ENCODE data around the gene RBFOX1.

The RBFOX1 gene

DNA sequence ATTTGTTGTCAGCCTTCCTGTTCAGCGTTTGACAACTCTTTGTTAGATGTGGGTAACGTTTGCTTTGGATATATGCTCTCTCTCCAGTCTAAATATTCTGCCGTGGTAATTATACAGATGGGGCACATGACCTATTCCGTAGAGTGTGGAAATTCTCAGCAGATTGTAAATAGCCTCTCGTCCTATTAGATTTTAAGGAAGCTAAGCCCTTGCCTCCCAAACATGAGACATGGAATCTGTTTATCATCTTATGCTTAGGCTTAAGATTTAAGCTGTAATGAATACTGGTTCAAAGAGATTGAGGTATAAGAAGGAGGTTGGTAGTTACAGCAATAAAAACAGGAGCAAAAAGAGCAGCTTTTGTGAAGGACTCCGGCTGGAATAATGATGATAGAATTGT is 87.4 kb downstream of the RBFOX1 start:
- no peak for DNase-seq (ENCODE audit: low read depth)

DNA sequence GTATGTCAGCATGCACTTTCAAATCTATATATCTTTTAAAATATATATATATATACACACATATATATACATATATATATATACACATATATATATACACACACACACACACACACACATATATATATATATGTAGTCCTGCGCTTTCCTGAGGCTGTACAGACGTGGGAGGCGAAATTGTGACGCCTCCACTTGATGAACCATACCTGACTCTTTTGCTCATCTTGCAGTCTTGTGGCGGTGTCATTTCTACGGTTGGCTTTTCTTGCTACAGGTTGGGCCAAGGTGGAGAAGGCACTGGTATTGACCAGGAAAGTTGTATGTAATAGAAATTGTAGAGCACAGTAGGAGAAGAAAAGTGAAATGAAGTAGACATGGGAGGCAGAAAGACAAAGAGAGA is 88.2 kb downstream of the RBFOX1 start:
- DNase-seq (ENCODE audit: low read depth) = no peak

DNA sequence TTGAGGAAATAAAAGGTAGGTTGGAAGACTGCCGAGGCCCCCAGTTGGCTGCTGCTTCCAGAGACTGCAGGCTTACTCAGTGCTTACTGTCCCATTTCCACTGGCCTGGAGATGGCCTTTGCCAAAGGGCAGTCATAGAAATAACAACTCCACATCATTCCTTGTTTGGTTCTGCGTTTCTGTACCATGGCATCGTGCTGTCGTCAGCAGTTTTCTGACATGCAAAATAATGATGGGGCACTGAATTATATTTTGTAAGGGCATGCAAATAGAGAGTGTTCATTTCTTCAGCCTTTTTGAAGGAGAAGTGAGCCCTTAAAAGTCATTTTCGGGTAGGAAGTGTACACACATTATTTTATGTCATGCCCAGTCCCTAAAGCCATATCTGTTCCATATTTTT is 88.9 kb downstream of the RBFOX1 start:
- DNase-seq (ENCODE audit: low read depth) = no peak

DNA sequence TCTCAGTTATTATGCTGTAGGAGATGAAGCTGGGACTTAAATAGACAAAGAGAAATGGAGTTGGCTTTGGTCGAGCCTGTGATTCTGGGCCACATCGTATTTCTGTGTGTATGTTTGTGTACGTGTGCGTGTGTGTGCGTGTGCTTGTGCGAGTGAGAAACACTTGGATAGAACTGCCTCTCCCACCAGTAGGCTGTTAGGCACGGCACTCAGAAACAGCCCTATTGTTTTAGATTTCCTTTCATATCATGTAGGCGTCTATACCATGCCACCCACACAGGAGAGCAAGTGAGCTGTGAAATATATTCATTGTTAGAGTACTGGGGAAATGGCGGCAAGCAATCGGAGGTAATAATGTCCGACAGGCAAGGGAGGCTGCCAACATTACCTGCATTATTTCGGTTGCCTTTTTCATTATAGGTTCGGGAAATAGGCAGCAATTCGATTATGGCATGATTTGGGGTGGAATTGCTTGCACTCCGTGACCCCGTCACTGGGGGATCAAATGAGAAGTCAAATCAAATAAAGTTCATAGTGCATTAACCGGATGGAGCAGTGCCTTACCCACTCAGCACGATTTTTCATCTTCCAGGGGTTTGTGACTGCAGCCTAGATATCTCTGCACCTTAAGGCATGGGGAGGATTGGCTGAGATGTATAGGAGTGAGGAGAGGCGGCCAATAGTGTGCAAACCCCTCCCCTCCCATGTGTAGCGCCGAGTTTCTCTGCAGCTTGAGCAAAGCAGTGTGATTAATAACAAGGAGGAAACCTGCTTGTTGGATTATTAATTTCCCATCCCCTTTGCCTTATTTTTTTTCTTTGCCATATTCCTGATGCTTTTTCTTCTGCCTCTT is 89.6 kb downstream of the RBFOX1 start:
- DNase-seq (ENCODE audit: low read depth) = no peak

DNA sequence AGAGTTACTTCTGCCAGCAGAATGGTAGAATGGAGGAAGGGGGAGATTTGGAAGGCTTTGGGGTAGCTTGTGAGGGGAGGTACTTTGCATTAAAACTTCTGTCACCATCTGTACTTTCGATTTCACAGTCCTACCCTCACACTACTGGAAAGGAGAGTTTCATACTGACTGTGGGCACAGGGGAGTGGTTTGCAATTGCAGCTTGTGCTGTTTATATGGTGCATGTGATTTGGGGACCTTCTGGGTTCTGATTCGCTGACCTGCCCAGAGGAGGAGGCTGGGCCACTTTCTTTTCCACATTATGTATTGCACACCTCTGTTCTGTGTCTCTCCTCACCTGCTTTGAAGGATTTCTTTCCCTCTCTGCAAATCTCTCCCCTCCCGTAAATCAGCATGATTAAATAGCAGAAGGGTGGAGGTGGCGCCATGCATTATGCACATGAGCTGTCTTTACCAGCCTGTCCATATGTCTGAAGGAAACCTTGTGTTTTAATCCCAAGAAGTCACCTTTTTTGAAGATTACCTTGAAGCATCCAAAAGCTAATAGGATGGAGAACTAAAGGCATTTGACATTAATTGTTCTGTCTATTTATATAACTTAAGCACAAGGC is 90.9 kb downstream of the RBFOX1 start:
- no peak for DNase-seq (ENCODE audit: low read depth)

DNA sequence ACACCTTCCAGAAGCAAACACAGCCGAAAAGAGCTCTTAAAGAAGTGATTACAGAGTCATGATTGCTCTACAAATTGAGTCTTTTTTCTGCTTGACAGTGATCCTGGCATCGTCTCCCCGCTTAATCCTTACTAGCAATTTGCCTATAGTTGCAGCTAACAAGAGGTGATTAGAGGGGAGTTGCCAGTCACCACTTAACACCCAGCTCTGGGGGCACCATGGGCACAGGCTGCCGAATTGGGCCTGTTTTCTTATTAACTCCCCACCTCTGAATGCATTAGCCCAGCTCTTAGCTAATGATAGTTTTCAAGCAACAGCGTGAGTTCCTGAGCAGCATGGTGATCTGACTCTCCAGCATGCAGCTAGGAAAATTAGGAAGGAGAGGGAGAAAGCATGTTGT is 93.5 kb downstream of the RBFOX1 start:
- DNase-seq (ENCODE audit: low read depth) = no peak

DNA sequence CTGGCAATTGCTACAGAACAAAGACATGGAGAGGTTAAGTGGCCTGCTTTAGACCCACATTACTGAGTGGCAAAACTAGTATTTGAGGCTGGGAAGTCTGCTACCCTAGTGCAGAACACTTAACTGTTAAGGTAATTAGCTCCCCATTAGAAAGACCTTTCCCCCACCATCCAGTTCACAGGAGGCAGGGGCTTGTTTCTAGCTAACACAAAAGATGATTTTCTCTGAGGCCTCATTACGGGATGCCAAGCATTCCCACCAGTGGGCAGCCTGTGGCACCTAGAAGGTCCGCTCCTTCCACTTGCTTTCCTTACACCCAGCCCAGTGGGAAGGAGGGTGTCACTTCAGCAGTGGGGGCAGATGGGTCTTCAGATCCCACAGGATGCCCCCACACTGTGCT is 99.1 kb downstream of the RBFOX1 start:
- DNase-seq (ENCODE audit: low read depth) = no peak

DNA sequence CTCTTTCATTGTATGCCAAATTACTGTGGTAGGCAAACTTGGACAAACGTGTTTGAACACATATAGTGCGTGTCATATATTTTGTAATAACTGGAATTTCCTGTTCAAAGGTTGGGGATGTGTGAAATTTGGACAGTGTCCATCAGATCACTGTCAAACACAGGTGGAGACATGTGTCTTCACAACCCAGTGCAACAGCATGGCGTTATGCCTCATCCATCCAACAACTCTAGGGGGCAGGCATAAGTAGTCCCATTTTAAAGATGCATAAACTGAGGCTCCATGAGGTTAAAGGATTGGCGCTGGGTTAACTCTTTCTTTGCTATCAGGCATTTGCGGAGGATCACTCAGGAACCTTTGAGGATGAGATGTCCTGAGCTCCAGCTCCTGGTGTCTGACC is 103.7 kb downstream of the RBFOX1 start:
- DNase-seq (ENCODE audit: low read depth) = no peak

DNA sequence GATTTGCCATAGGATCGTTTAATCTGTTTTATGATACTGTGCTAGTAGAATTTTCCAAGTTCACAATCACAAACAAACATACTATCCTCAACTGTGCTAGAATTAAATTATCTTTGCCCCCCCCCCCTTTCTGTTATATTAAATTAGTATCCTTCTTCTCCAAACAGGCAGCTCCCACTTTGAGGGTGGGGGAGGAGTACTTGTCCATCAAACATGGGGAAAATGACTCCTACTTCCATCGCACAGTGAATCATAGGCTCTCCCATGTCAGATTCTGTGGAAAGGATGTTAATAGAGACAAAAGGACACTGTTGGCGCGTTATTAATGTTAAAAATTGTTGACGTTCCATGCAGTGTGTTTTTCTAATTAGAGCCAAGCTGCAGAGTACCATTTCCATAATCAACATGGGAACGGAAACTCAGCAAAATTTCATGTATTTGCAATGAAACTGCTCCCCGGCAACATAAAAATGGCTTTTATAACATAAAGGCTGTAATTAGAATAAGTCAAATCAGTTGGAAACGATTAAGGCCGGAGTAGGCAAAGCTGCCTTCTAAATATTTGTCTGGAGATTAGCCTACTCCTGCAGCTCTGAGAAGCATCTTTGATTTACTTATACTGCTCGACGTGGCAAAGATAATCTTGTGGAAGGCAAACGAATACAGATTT is 104.6 kb downstream of the RBFOX1 start:
- DNase-seq (ENCODE audit: low read depth) = no peak

DNA sequence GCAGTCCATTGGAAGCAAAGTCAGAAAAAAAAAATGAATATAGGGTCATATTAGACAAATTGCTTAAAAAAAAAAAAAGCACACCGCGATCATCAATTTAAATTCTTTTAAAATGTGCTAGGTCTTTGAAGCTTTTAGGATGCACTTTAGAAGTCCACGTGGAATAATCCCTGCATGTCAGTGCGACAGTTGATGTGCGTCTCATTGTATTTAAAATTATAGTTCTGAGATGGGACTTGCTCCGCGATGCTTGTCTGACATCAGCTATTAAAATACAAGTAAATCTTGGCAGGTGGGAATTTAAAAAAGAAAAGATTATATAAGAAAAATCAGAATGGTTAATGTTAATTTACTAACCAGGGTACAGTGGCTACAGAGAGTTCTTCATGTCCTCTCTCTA is 105.2 kb downstream of the RBFOX1 start:
- no peak for DNase-seq (ENCODE audit: low read depth)

DNA sequence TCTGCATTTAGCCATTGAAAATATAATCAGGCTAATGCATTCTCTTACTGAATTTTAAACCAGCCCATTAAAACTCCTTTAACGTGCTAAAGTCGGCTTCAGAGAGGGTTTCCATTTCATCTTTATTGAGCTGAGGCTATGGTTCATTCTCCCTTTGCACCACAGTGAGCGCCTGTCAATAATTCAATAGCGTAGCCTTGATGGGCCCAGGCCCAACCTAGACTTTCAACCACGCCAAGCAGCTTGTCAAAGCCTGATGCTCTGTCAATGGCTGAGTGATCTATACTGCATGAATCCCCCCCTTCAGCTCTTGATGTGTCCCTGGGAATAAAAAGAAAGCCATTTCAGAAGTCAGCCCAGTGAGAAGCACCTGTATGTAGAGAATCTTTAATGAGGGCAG is 106.0 kb downstream of the RBFOX1 start:
- DNase-seq (ENCODE audit: low read depth) = no peak

DNA sequence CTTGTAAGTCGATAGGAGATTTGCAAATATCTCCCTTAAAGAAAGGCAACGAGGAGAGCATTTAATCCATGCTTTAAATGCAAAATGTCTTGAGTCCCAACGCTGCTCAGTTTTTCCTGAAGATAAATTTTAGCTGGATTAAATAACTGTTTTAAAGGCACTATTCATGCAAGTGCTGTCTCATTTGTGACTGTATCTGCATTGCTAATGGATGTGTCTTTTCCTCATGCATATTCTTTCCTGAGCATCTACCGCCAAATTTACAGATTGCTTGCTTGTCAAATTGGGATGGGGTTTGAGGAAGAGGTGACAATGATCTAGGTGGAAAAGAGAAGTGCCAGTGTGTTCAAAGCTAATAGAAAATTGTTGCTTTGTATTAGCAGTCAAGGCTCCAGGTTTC is 106.9 kb downstream of the RBFOX1 start:
- DNase-seq (ENCODE audit: low read depth) = no peak

DNA sequence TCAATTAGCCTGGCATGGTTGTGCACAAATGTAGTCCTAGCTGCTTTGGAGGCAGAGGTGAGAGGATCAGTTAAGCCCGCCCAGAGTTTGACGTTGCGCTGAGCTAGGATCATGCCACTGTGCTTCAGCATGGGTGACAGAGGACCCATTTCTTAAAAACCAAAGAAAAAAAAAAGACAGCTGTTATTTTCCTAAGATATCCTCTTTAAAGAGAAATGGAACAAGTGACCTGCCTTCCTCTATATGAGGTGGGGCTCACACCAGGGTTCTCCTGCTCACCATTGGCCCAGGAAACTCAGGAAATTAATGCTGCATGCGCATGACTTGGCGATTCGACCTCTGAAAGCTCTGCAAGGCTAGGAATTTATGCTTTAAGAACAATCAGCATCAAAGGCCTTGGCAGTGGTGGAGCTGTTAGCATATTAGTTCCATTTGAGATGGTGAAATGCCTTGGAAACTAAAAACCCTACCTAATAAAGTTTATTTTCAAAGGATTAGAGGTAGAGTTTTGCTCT is 108.3 kb downstream of the RBFOX1 start:
- DNase-seq (ENCODE audit: low read depth) = no peak

DNA sequence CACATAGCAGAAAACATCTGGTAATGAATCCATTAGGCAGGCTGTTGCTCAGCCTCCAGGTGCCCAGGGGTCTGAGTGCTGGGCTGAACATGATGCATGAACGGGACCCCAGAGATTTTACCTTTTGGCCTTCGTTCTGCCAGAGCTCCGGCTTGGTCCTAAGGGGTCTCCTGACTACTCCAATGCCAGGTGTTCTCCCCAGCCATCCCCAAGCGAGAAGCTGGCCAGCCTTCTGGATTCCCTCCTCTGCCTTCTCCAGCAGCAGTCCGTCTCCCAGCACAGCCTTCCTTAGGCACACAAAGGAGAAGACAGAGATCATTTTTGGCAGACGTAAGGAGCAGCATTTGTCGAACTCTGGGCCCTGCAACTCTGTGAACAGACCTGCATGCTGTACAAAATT is 109.4 kb downstream of the RBFOX1 start:
- no peak for DNase-seq (ENCODE audit: low read depth)

DNA sequence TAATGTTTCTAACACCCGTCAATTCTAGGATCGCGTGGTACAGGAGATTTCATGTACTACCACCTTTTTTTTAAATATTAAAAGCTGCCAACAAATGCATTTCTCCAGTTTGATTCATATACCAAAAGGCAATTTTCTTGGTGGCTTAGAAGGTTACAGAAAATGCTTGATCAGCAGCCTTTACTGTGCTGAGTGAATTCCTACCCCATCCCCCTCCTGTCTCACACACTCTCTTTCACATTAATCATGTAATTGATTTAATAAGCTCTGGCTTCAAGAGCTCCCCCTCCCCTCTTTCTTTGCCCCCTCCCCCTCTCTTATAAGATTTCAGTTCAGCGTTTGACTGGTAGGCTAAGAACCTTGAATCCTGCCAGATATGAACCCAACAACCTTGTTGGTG is 110.5 kb downstream of the RBFOX1 start:
- DNase-seq (ENCODE audit: low read depth) = no peak

DNA sequence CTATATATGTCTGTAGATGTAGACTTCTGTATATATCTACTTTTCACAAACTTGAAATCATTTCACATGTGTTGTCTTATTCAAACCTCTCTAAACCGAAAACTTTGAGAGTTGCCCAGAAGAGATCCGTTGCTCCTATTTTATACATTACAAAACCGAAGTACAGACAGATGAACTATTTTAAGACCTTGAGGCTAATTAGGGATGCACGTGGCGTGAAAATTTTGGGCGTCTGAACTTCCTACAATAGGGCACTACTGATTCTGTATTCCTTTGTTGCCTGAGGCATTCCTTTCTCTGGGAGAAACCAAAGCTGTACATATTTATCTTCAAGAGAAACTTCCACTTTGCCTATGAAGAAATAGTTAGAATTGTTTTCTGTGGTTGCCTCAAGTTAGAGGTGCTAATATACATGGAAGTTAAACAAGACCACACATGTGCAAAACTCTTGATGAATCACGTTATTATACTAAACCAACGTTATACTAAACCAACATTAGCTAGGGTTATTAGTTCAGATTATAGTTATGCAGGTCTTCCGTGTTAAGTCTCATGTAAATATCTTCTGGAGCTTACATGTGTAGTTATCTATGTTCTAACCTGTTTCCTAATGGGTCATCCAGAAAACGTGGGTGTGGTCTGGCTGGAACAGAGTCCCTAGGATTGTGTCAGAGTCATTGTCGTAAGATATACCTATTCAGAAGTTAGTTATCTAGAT is 111.2 kb downstream of the RBFOX1 start:
- no peak for DNase-seq (ENCODE audit: low read depth)

DNA sequence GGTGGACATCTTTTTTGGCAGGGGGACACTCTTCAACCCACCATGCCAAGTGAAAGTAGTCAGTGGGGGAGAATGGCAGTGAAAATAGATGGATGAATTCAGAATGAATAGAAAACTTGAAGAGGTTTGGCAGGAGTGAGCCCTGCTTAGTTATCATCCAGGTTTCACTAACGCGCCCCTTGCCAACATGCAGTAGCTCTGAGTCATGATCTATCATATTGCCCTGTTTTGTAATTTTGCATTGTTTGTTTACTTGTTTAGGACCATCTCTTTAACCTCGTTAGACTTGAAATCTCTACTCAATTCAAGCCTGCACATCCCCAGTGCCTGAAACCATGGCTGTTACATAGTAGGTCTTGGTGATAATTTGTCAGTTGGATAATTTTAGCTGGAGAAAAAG is 116.7 kb downstream of the RBFOX1 start:
- no peak for DNase-seq (ENCODE audit: low read depth)

DNA sequence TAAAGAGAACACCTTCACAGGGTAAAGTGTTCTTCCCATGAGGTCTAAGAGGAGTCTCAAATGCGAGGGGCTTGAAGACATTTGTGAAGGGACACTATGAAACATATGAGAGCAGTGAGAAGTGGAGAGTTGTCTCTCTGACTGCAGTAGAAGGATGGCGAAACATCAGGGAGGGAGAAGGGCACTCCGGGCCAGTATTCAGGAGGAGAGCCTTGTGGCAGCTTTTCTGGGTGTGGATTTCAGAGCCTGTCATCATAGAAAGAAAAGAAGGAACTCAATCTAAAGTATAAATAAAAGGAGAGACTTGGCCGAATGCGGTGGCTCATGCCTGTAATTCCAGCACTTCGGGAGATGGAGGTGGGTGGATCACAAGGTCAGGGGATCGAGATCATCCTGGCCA is 117.2 kb downstream of the RBFOX1 start:
- DNase-seq (ENCODE audit: low read depth) = no peak

DNA sequence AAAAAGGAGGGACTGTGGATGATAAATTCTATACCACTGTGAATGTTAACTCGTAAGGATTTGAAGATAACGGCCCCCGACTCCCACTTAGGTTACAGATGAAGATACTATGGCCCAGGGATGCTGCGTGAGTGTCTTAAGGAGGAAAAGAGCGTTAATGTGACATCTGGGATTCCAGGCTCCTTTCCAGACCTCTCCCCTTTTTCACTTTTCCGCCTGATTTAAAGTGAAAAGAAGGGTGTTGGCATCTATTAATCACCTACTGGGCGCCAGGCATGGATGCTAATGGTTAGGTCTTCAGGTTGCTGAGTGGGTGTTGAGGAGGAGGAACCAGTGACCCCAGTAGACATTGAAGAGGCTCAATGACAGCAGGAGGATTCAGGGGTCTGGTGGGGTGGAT is 117.8 kb downstream of the RBFOX1 start:
- no peak for DNase-seq (ENCODE audit: low read depth)

DNA sequence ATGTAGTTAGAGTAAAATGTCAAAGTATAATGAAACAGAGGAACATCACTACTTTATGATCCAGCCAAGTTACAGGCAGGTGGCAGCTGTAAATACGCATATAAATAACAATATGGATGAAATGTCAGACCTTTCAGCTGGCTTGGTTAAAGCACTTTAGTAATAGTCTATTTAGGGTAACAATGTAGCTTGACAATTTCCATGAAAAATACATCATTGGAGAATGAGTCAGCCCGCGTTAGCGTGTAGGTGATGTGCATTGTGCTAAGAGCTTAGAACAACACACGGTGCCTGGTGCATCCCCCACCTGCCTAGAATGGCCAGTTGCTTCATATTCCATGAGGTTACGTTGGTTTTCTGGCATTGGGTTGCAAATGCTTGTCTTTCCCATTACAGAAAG is 119.4 kb downstream of the RBFOX1 start:
- no peak for DNase-seq (ENCODE audit: low read depth)

DNA sequence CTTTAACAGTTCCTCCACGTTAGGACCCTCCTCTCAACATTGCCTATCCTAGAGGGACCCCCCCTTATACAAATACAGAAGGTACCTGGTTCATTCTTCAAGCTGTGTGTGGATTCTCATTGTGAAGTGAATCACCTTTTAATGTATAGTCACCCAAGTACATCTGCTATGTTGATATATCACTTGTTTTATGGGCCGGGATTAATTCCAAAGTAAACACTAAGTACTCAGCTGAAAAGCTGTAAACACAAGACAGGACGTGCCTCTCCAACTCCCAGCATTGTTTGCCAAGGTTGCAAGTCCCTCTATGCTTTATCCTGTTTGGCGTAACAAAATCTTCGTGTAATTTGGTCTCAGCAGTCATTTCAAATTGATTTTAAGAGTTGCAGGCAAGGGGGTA is 123.6 kb downstream of the RBFOX1 start:
- no peak for DNase-seq (ENCODE audit: low read depth)

DNA sequence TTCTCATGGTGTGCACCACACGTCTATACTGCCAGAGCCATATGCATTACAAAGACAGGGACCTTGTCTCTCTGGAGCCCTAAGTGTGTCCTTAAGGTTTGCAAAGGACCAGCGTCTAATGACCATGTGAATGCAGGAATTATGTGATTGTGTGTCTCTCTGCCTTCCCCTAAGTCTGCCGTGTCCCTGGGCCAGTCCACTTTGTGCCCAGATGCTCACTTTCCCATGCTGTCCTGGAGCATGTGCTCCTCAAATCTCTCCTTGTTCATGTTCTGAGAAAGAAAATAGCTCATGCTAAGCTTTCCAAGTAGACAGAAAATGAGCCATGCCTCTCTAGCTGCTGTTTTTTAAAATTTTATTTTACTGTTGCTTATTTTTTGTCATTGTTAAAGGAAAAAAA is 125.5 kb downstream of the RBFOX1 start:
- no peak for DNase-seq (ENCODE audit: low read depth)

DNA sequence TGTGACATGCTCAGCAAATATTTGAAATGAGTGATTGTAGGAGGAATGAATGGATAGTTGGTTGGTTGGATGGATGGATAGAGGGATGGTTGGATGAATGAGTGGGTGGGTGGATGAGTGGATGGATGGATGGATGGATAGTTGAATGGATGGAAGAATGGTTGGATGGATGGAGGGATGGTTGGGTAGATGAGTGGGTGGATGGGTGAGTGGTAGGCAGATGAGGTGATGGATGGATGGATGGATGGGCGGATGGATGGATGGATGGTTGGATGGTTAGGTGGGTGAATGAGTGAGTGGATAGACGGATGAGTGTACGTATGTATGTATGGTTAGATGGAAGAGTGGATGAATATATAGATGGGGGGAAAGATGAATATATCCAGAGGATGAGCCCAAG is 137.7 kb downstream of the RBFOX1 start:
- DNase-seq (ENCODE audit: low read depth) = no peak

Measured in ELR (cell line).